HuH-7 (cell line): ENCODE measurements around the gene ATP5F1A.
"Not testable (repeated sequence)": the region's sequence is repeated elsewhere in the genome, so short reads cannot be mapped to it uniquely, and the experiment has no call there.

Experiments used
- DNase-seq: peaks from one replicate; pipeline ENCODE4 v3.0.0; 2011; ENCODE audit warnings: low spot score

The ATP5F1A gene

GRCh38 chr18:46047369-46047768 lies 50.7 kb downstream of the ATP5F1A start:
- not testable (repeated sequence) for DNase-seq

- no peak for DNase-seq
Observed at GRCh38 chr18:46046688-46047087, 51.4 kb downstream of the ATP5F1A start.

DNA sequence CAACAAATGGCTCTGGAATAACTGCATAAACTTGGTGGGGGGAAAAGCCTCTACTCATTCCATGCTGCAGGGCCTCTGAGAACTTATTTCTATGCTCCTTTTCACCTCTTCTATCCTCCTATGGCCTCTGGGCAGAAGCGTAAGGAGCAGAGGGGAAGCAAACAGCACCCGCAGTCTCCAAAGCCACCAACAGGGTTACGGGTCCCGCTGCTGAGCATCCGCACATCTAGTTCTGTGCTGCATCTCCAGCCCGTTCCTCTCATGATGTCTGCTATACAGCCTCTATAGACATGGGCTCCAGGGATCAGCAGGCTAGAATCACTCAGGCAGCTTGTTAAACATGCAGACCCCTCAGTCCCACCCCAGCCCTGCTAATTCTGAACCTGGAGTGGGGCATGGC lies 52.0 kb downstream of the ATP5F1A start:
- DNase-seq: no peak

DNA sequence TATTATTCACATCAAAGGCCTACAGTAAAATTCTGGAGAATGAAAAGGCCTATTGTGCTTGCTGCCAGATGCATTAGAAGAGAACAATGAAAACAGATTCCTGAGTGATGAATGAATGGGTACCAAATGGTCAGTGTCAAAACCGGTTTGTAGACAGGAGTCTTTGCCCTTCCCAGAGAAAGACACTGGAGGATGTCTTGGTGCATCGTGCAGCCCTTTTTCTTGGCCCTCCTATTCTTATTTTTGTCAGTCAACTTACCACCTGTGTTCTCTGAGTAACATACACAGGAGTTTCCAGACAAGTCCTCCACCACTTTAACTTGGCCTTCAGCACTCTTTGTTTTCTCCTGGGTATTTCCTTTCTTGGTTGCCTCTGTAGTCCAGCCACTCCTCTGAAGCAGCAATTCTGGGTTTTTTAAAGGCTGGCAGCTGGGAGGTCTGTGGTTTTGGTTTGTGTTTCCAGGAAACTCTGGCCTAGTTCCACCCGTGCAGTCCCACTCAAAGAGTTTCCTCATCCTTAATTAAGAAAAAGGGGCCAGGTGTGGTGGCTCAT lies 55.4 kb downstream of the ATP5F1A start:
- no peak for DNase-seq

DNA sequence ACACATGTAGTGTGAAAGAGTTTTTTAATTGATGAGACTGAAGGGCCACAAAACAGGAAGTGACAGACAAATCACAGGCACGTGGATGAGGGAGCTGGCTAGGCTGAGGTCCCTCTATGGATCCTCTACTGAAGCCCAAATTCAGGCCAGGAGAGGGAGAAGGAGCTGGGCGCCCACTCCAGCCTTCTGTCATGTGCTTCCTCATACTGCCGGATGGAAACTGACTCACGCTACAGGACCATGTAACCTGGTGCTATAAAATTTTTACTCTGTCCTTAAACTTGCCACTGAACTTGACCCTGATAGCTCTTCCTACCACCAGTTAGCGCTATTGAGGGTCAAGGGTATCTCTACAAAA lies 57.4 kb downstream of the ATP5F1A start:
- no peak for DNase-seq

- DNase-seq: no peak
Observed at GRCh38 chr18:46040033-46040746, 57.9 kb downstream of the ATP5F1A start.

DNA sequence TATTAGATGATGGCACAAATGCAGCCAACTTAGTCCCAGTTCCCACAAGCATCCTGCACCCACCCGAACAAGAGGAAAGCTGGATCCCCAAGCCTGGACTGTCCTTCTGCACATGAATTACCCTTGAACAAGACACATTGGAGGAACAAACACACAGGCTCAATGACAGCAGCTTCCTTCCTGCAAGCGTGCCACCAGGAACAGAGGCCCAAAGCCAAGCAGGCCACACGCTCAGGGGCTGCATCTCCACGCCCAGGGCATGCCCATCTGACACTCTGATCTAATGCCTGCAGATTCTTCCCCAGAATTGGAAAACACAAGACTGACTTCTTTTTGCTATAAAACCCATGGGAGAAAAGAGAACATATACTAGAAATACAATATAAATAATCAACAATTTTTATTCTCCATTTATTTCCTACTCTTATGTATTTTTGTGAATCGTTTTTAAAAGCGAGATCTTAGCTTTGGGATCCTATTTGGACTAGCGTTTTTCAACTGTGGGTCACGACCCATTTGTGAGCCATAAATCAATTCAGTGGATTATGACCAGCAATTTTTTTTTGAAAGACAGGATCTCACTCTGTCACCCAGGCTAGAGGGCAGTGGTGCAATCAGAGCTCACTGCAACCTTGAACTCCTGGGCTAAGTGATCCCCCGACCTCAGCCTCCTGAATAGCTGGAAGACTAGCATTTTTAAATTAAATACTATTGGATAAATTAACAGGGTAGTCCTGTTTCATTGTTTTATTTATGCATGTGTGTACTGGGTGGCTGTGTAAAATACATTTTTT lies 60.4 kb downstream of the ATP5F1A start:
- DNase-seq: no peak

GRCh38 chr18:46035696-46036680 lies 62.1 kb downstream of the ATP5F1A start:
- no peak for DNase-seq

GRCh38 chr18:46034230-46034629 lies 63.9 kb downstream of the ATP5F1A start:
- no peak for DNase-seq

- DNase-seq: no peak
Observed at GRCh38 chr18:46031741-46032140, 66.4 kb downstream of the ATP5F1A start.
